Islet of Langerhans (tissue), 1 donor: ENCODE results near the gene MIPEP.
"Not testable (repeated sequence)": the region's sequence is repeated elsewhere in the genome, so short reads cannot be mapped to it uniquely, and the experiment has no call there.

Source experiments
- FAIRE-seq: peaks from one replicate; lab custom pipeline; 2011; peaks lifted over from hg19 to GRCh38; lab: Jason Lieb, UNC

MIPEP gene

GRCh38 chr13:23772717-23773116 lies 116.5 kb downstream of the MIPEP start:
- no peak for FAIRE-seq

- FAIRE-seq: no peak
Observed at GRCh38 chr13:23771956-23772355, 117.2 kb downstream of the MIPEP start.

- no peak for FAIRE-seq
Observed at GRCh38 chr13:23771552-23771951, 117.6 kb downstream of the MIPEP start.

GRCh38 chr13:23770973-23771372 lies 118.2 kb downstream of the MIPEP start:
- no peak for FAIRE-seq

GRCh38 chr13:23770428-23770827 lies 118.8 kb downstream of the MIPEP start:
- no peak for FAIRE-seq

GRCh38 chr13:23769401-23769800 lies 119.8 kb downstream of the MIPEP start:
- no peak for FAIRE-seq

- no peak for FAIRE-seq
Observed at GRCh38 chr13:23767838-23768237, 121.4 kb downstream of the MIPEP start.

GRCh38 chr13:23766939-23767338 lies 122.3 kb downstream of the MIPEP start:
- no peak for FAIRE-seq

- no peak for FAIRE-seq
Observed at GRCh38 chr13:23766283-23766682, 122.9 kb downstream of the MIPEP start.

GRCh38 chr13:23765531-23765930 lies 123.7 kb downstream of the MIPEP start:
- FAIRE-seq: no peak

- no peak for FAIRE-seq
Observed at GRCh38 chr13:23763318-23763717, 125.9 kb downstream of the MIPEP start.

GRCh38 chr13:23761760-23762159 lies 127.4 kb downstream of the MIPEP start:
- FAIRE-seq: not testable (repeated sequence)

GRCh38 chr13:23760000-23760399 lies 129.2 kb downstream of the MIPEP start:
- FAIRE-seq: no peak

GRCh38 chr13:23758798-23759527 lies 130.2 kb downstream of the MIPEP start:
- no peak for FAIRE-seq

GRCh38 chr13:23754997-23755396 lies 134.2 kb downstream of the MIPEP start:
- no peak for FAIRE-seq

GRCh38 chr13:23754506-23754905 lies 134.7 kb downstream of the MIPEP start:
- no peak for FAIRE-seq

- FAIRE-seq: no peak
Observed at GRCh38 chr13:23753458-23753857, 135.7 kb downstream of the MIPEP start.

GRCh38 chr13:23752111-23753001 lies 136.8 kb downstream of the MIPEP start:
- FAIRE-seq: no peak

- FAIRE-seq: no peak
Observed at GRCh38 chr13:23751195-23751594, 138.0 kb downstream of the MIPEP start.

- FAIRE-seq: no peak
Observed at GRCh38 chr13:23750383-23751121, 138.6 kb downstream of the MIPEP start.

GRCh38 chr13:23749288-23749873 lies 139.8 kb downstream of the MIPEP start:
- no peak for FAIRE-seq
